ENCODE results near the gene PDE7B. TPM values are rescaled to one million over a fixed set of nuclear protein-coding genes. Genes with fewer than 3 reads are reported as not detected.

PDE7B gene
- total and polyA plus RNA-seq, 2 of the 8 experiments (the other 6 are each of a cell fraction or from before 2014, with no cell fraction given), result not detected

DNA sequence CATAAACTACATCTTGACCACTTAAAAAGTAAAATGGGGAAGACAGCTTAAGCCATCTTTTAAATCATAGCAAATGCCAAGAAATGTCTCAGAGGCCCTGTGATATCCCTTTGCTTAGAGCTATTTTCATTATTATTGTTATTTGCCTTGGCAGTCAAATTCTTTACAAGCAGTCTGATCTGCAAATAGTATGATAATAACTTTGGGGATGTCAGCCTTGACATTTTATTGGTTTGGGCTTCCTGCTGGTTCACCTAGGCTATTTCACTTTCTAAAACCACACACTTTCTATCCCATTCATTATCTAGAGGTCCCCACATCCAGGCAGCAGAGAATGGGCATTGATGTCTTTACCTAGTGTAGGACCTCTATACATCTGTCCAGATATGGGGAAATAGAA, 125.1 kb downstream of the PDE7B start:
- Histone ChIP-seq H3K4me1 (replicated peaks in 1 of 4; ENCODE audit: control insufficient read depth in 3 of 4, insufficient read depth in 4 of 4, low read length in 3 of 4) (no peaks in the 10 kb centered on the region), H2BK12ac (ENCODE audit: low read depth, low read length) (no peak overlapping the region), H3K4ac (replicated peaks; ENCODE audit: insufficient read length, low read depth, low read length) (no peak overlapping the region), H2BK15ac (ENCODE audit: low read length) (no peak overlapping the region), H4K5ac (ENCODE audit: insufficient read length, low read depth, low read length) (no peak overlapping the region), H3K79me1 (ENCODE audit: low read depth, low read length) (no peaks in the 10 kb centered on the region), H3K23ac (ENCODE audit: insufficient read length) (no peak overlapping the region), H3K14ac (ENCODE audit: insufficient read length) (no peak overlapping the region), H3K27me3 (replicated peaks in 1 of 4; ENCODE audit: control insufficient read depth in 3 of 4, extremely low read depth in 1 of 4, insufficient read depth in 3 of 4, low read length in 3 of 4) (no peaks in the 10 kb centered on the region), H3K4me2 (ENCODE audit: insufficient read depth in 1 of 2, low read depth in 2 of 2, low read length in 2 of 2) (no peak overlapping the region), H2BK120ac (replicated peaks; ENCODE audit: low read depth, low read length) (no peak overlapping the region), H3K56ac (replicated peaks; ENCODE audit: insufficient read length, low read depth, low read length) (no peak overlapping the region), H3K4me3 (ENCODE audit: extremely low read depth in 1 of 4, insufficient read depth in 2 of 4, low read depth in 3 of 4, low read length in 4 of 4) (no peak overlapping the region), H3K9me3 (ENCODE audit: insufficient read depth in 2 of 2, low read depth in 1 of 2, low read length in 1 of 2) (no peaks in the 10 kb centered on the region), H4K91ac (replicated peaks; ENCODE audit: insufficient read length, low read length) (no peak overlapping the region), H2AFZ (ENCODE audit: low read length) (no peak overlapping the region), H3K18ac (ENCODE audit: extremely low read depth, low read length) (no peak overlapping the region), H3K36me3 (ENCODE audit: control insufficient read depth in 2 of 4, insufficient read depth in 4 of 4, low read length in 3 of 4) (no peaks in the 10 kb centered on the region), H4K20me1 (replicated peaks in 1 of 2; ENCODE audit: control insufficient read depth in 1 of 2, insufficient read depth in 2 of 2, low read length in 2 of 2) (no peaks in the 10 kb centered on the region), H3K9ac (replicated peaks in 1 of 4; ENCODE audit: extremely low read depth in 1 of 4, low read depth in 3 of 4, low read length in 3 of 4) (no peak overlapping the region), H4K8ac (ENCODE audit: extremely low read depth, insufficient read depth, low read length) (no peak overlapping the region), H3K79me2 (ENCODE audit: control insufficient read depth in 1 of 2, insufficient read depth in 2 of 2, low read length in 2 of 2) (no peaks in the 10 kb centered on the region), H3K27ac (ENCODE audit: low read depth, low read length) (no peak overlapping the region), H2BK20ac (ENCODE audit: low read length) (no peak overlapping the region), H3K23me2 (ENCODE audit: low read depth, low read length) (no peaks in the 10 kb centered on the region), H2AK5ac (ENCODE audit: low read depth, low read length) (no peak overlapping the region), H2BK5ac (ENCODE audit: low read depth, low read length) (no peak overlapping the region)
- ChIA-PET CTCF (ENCODE audit: partially characterized antibody) (interaction anchor here (0.6 to 1.1 kb wide), 2 partner anchors 250 to 491 kb away, joined by 3 to 4 read pairs; no protein-coding TSS in a partner anchor), POLR2A (ENCODE audit: partially characterized antibody) (no interaction called here)
- no peak for FAIRE-seq
- DNase-seq (ENCODE audit: low read depth in 1 of 2, low spot score in 2 of 2), result no peak
- TF ChIP-seq GABPA (IDR thresholded peaks at IDR 0.05; ENCODE audit: borderline replicate concordance, insufficient read depth, low read length) (no peak), RAD21 (IDR thresholded peaks at IDR 0.05 in 1 of 2, conservative IDR thresholded peaks at IDR 0.05 in 1 of 2; ENCODE audit: low read depth in 2 of 2, low read length in 2 of 2) (no peak), BRCA1 (IDR thresholded peaks at IDR 0.05; ENCODE audit: low read depth, low read length) (no peak), ASH2L (IDR thresholded peaks at IDR 0.05; ENCODE audit: low read length) (no peak), NRF1 (IDR thresholded peaks at IDR 0.05; ENCODE audit: low read depth, low read length) (no peak), KDM4A (IDR thresholded peaks at IDR 0.05; ENCODE audit: low read depth, low read length, severe bottlenecking) (no peak), SP4 (IDR thresholded peaks at IDR 0.05; ENCODE audit: low read length) (no peak), CEBPB (IDR thresholded peaks at IDR 0.05; ENCODE audit: low read depth, low read length) (no peak), NANOG (IDR thresholded peaks at IDR 0.05; ENCODE audit: insufficient read depth, low read depth, low read length, poor library complexity, severe bottlenecking) (no peak), KDM1A (IDR thresholded peaks at IDR 0.05; ENCODE audit: borderline replicate concordance, low read length) (no peak), TBP (IDR thresholded peaks at IDR 0.05; ENCODE audit: low read depth, low read length) (no peak), SP2 (IDR thresholded peaks at IDR 0.05; ENCODE audit: low read length) (no peak), TEAD4 (IDR thresholded peaks at IDR 0.05; ENCODE audit: low read depth, low read length) (no peak)
- TF ChIP-seq, protein P1, sequence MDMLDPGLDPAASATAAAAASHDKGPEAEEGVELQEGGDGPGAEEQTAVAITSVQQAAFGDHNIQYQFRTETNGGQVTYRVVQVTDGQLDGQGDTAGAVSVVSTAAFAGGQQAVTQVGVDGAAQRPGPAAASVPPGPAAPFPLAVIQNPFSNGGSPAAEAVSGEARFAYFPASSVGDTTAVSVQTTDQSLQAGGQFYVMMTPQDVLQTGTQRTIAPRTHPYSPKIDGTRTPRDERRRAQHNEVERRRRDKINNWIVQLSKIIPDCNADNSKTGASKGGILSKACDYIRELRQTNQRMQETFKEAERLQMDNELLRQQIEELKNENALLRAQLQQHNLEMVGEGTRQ (IDR thresholded peaks at IDR 0.05; ENCODE audit: low read length), result no peak
- TF ChIP-seq, protein P2, sequence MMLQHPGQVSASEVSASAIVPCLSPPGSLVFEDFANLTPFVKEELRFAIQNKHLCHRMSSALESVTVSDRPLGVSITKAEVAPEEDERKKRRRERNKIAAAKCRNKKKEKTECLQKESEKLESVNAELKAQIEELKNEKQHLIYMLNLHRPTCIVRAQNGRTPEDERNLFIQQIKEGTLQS (IDR thresholded peaks at IDR 0.05; ENCODE audit: insufficient read depth, low read depth, low read length), result no peak

All from H1 (cell line).